ENCODE data around the gene ZNF70. TPM values are rescaled to one million over a fixed set of nuclear protein-coding genes. Genes with fewer than 3 reads are reported as not detected.
A peak's percentile ranks its signal among the peaks of the same experiment; 100 is the strongest.

The ZNF70 gene
- total RNA-seq, 1 donor from 2014 or later = 4.1 TPM

GRCh38 chr22:23772649-23773473, 21.9 kb upstream of the ZNF70 start, which contains the start of gene MMP11:
TSS of gene MMP11 (plus strand) at chr22:23772849. CDS start at chr22:23772871, 22 bp downstream.
- peak within 1 kb of the TSS; percentile 42 for H3K4me3 ChIP-seq (ENCODE audit: low read depth, low read length)
- H3K27me3 ChIP-seq (ENCODE audit: control insufficient read depth, insufficient read depth, low read length) = no peaks in the 10 kb centered on the region
- DNase-seq (ENCODE audit: low read depth) = no peak
- no peaks in the 10 kb centered on the region for H3K36me3 ChIP-seq (ENCODE audit: control insufficient read depth, insufficient read depth, low read length)
- no peak for TF ChIP-seq CTCF (IDR thresholded peaks at IDR 0.05; ENCODE audit: insufficient read depth, low read length, poor library complexity, severe bottlenecking)

GRCh38 chr22:23772315-23772648, 21.4 kb upstream of the ZNF70 start:
- peak overlapping the region; percentile 42 for H3K4me3 ChIP-seq (ENCODE audit: low read depth, low read length)
- no peaks in the 10 kb centered on the region for H3K36me3 ChIP-seq (ENCODE audit: control insufficient read depth, insufficient read depth, low read length)
- H3K27me3 ChIP-seq (ENCODE audit: control insufficient read depth, insufficient read depth, low read length) = no peaks in the 10 kb centered on the region
- TF ChIP-seq CTCF (IDR thresholded peaks at IDR 0.05; ENCODE audit: insufficient read depth, low read length, poor library complexity, severe bottlenecking) = no peak
- DNase-seq (ENCODE audit: low read depth) = no peak

GRCh38 chr22:23769321-23769965, 18.5 kb upstream of the ZNF70 start:
- no peaks in the 10 kb centered on the region for H3K27me3 ChIP-seq (ENCODE audit: control insufficient read depth, insufficient read depth, low read length)
- no peak for DNase-seq (ENCODE audit: low read depth)
- H3K4me3 ChIP-seq (ENCODE audit: low read depth, low read length) = no peak overlapping the region
- no peak for TF ChIP-seq CTCF (IDR thresholded peaks at IDR 0.05; ENCODE audit: insufficient read depth, low read length, poor library complexity, severe bottlenecking)
- peaks cover 1% of the 10 kb centered on the region for H3K36me3 ChIP-seq (ENCODE audit: control insufficient read depth, insufficient read depth, low read length)

- Histone ChIP-seq H3K27me3 (ENCODE audit: control insufficient read depth, insufficient read depth, low read length) (no peaks in the 10 kb centered on the region), H3K36me3 (ENCODE audit: control insufficient read depth, insufficient read depth, low read length) (peaks cover 1% of the 10 kb centered on the region), H3K4me3 (ENCODE audit: low read depth, low read length) (peak within 1 kb of the TSS; percentile 54)
- TF ChIP-seq CTCF (IDR thresholded peaks at IDR 0.05; ENCODE audit: insufficient read depth, low read length, poor library complexity, severe bottlenecking) = peak; percentile 88
- no peak for DNase-seq (ENCODE audit: low read depth)
These were observed 17.0 kb upstream of the ZNF70 start, which contains the start of gene CHCHD10 for GRCh38 chr22:23767673-23768548. TSS of gene CHCHD10 (minus strand) at chr22:23767972. CDS start at chr22:23767874, 98 bp downstream.

GRCh38 chr22:23767303-23767672, 16.4 kb upstream of the ZNF70 start:
- no peaks in the 10 kb centered on the region for H3K27me3 ChIP-seq (ENCODE audit: control insufficient read depth, insufficient read depth, low read length)
- H3K4me3 ChIP-seq (ENCODE audit: low read depth, low read length) = peak overlapping the region; percentile 54
- DNase-seq (ENCODE audit: low read depth) = no peak
- peaks cover 1% of the 10 kb centered on the region for H3K36me3 ChIP-seq (ENCODE audit: control insufficient read depth, insufficient read depth, low read length)
- no peak for TF ChIP-seq CTCF (IDR thresholded peaks at IDR 0.05; ENCODE audit: insufficient read depth, low read length, poor library complexity, severe bottlenecking)

Data from kidney epithelial cell (primary cell).